ENCODE results near the gene TECR.

TECR gene

DNA sequence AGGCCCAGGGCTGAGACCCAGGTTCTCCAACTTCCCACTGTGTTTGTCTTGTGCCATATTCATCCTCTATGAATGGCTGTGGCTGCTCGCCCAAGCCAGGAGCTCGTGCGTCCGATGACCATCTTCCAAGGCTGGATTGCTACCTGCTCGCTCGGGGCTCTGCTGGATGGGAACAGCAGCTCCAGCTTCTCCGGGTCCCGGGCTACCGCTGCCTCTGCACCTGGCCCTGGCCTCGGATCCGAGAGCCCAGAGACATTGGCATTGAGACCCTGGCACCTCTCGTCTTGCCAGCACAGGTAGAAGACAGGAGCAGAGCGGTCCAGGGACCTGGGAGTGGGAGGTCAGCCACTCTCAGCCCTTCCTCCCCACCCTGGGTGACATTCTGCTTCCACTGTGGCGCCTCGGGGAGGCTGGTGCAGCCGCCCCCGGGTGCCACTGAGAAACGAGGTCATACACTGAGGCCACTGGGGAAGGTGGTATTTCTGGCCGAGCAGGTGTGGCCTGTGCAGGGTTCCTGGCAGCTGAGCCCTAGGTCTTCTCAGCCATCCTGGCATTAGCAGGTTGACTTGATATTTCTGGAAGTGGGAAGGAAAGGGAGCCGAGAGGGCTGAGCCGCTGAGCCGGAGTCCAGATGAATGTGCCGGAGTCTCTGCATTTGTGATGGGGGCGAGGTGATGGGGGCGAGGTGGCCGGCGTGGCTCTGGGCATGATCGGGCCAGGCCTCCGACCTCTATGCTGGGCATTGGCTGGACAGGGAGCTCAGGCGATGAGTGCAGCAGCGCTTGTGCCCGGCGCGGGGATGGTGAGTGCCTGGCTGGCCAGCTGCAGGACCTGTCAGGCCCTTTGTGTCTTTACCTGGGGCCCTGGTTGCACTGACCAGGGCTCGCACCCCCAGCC lies 23.9 kb downstream of the TECR start:
- H3K36me3 ChIP-seq (ENCODE audit: low read length) = no peaks in the 10 kb centered on the region
- TF ChIP-seq, protein P1, sequence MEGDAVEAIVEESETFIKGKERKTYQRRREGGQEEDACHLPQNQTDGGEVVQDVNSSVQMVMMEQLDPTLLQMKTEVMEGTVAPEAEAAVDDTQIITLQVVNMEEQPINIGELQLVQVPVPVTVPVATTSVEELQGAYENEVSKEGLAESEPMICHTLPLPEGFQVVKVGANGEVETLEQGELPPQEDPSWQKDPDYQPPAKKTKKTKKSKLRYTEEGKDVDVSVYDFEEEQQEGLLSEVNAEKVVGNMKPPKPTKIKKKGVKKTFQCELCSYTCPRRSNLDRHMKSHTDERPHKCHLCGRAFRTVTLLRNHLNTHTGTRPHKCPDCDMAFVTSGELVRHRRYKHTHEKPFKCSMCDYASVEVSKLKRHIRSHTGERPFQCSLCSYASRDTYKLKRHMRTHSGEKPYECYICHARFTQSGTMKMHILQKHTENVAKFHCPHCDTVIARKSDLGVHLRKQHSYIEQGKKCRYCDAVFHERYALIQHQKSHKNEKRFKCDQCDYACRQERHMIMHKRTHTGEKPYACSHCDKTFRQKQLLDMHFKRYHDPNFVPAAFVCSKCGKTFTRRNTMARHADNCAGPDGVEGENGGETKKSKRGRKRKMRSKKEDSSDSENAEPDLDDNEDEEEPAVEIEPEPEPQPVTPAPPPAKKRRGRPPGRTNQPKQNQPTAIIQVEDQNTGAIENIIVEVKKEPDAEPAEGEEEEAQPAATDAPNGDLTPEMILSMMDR (IDR thresholded peaks at IDR 0.05; ENCODE audit: insufficient read depth, low read length, poor library complexity, severe bottlenecking) = no peak
- TF ChIP-seq EZH2phosphoT487 (conservative IDR thresholded peaks at IDR 0.05; ENCODE audit: low read length) = no peak
- no peak overlapping the region for H3K4me2 ChIP-seq (ENCODE audit: low read depth, low read length, poor library complexity, severe bottlenecking)
- H3K27me3 ChIP-seq (ENCODE audit: low read length) = no peaks in the 10 kb centered on the region
- H3F3A ChIP-seq (ENCODE audit: insufficient read depth) = no peaks in the 10 kb centered on the region
- no peak overlapping the region for H3K9ac ChIP-seq (ENCODE audit: low read length)
- H2AFZ ChIP-seq (ENCODE audit: low read depth, low read length, severe bottlenecking) = no peak overlapping the region
- no peaks in the 10 kb centered on the region for H3K9me2 ChIP-seq (replicated peaks; ENCODE audit: insufficient read depth, low read length)
- no peaks in the 10 kb centered on the region for H4K20me1 ChIP-seq (ENCODE audit: low read depth, low read length)
- H3K4me3 ChIP-seq (ENCODE audit: insufficient read depth, low read length, poor library complexity, severe bottlenecking) = no peak overlapping the region
- peaks cover 47% of the 10 kb centered on the region for H3K79me2 ChIP-seq (ENCODE audit: insufficient read depth, low read length)
- H3K27ac ChIP-seq (ENCODE audit: low read depth, low read length) = no peak overlapping the region
- H3K9me3 ChIP-seq (ENCODE audit: insufficient read depth, low read length) = no peaks in the 10 kb centered on the region

DNA sequence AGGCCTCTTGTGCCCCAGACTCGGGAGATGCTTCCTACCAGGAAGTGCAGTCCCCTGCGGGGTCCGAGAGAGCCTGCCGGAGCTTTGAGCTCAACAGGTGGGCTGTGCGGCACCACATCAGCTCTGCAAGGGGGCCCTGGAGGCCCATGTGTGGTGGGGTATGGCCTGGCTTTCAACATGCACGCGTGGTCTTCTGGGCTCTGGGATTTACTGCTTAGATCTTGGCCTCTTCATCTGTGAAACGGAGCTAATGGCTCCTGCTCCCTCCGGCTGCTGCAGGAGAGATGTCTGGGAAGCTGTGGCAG lies 24.5 kb downstream of the TECR start:
- no peak overlapping the region for H3K27ac ChIP-seq (ENCODE audit: low read depth, low read length)
- H3K9me3 ChIP-seq (ENCODE audit: insufficient read depth, low read length) = no peaks in the 10 kb centered on the region
- H3K9ac ChIP-seq (ENCODE audit: low read length) = no peak overlapping the region
- H3F3A ChIP-seq (ENCODE audit: insufficient read depth) = no peaks in the 10 kb centered on the region
- H4K20me1 ChIP-seq (ENCODE audit: low read depth, low read length) = no peaks in the 10 kb centered on the region
- no peaks in the 10 kb centered on the region for H3K27me3 ChIP-seq (ENCODE audit: low read length)
- peaks cover 52% of the 10 kb centered on the region for H3K79me2 ChIP-seq (ENCODE audit: insufficient read depth, low read length)
- H3K4me3 ChIP-seq (ENCODE audit: insufficient read depth, low read length, poor library complexity, severe bottlenecking) = no peak overlapping the region
- no peaks in the 10 kb centered on the region for H3K9me2 ChIP-seq (replicated peaks; ENCODE audit: insufficient read depth, low read length)
- no peaks in the 10 kb centered on the region for H3K36me3 ChIP-seq (ENCODE audit: low read length)
- TF ChIP-seq, protein P1 (IDR thresholded peaks at IDR 0.05; ENCODE audit: insufficient read depth, low read length, poor library complexity, severe bottlenecking) = no peak
- TF ChIP-seq EZH2phosphoT487 (conservative IDR thresholded peaks at IDR 0.05; ENCODE audit: low read length) = no peak
- H3K4me2 ChIP-seq (ENCODE audit: low read depth, low read length, poor library complexity, severe bottlenecking) = no peak overlapping the region
- H2AFZ ChIP-seq (ENCODE audit: low read depth, low read length, severe bottlenecking) = no peak overlapping the region

DNA sequence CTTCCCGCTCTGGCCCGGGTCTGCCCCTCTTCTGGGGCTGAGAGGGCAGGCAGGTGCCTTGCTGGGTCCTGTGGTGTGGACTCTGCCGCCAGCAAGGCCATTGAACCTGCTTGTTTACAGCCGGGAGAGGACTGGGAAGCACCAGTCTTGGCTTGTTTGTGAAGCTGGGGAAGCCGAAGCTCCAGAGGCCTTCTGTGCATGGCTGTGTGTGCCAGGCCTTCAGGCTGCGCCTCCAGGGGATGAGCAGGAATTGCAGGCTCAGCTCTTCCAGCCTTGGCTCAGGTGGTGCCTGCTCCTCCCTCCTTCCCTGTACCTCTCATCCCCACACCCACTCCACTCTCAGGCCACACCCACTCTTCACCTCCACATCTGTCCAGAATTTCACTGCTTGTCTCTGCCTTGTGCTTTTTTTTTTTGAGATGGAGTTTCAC lies 25.0 kb downstream of the TECR start:
- no peaks in the 10 kb centered on the region for H3K9me2 ChIP-seq (replicated peaks; ENCODE audit: insufficient read depth, low read length)
- no peaks in the 10 kb centered on the region for H3F3A ChIP-seq (ENCODE audit: insufficient read depth)
- no peak overlapping the region for H3K4me2 ChIP-seq (ENCODE audit: low read depth, low read length, poor library complexity, severe bottlenecking)
- no peak overlapping the region for H3K9ac ChIP-seq (ENCODE audit: low read length)
- no peaks in the 10 kb centered on the region for H3K27me3 ChIP-seq (ENCODE audit: low read length)
- TF ChIP-seq, protein P1 (IDR thresholded peaks at IDR 0.05; ENCODE audit: insufficient read depth, low read length, poor library complexity, severe bottlenecking) = no peak
- TF ChIP-seq EZH2phosphoT487 (conservative IDR thresholded peaks at IDR 0.05; ENCODE audit: low read length) = no peak
- peaks cover 52% of the 10 kb centered on the region for H3K79me2 ChIP-seq (ENCODE audit: insufficient read depth, low read length)
- H3K9me3 ChIP-seq (ENCODE audit: insufficient read depth, low read length) = no peaks in the 10 kb centered on the region
- no peak overlapping the region for H3K27ac ChIP-seq (ENCODE audit: low read depth, low read length)
- H4K20me1 ChIP-seq (ENCODE audit: low read depth, low read length) = no peaks in the 10 kb centered on the region
- no peak overlapping the region for H2AFZ ChIP-seq (ENCODE audit: low read depth, low read length, severe bottlenecking)
- H3K36me3 ChIP-seq (ENCODE audit: low read length) = no peaks in the 10 kb centered on the region
- no peak overlapping the region for H3K4me3 ChIP-seq (ENCODE audit: insufficient read depth, low read length, poor library complexity, severe bottlenecking)
